A549 (cell line): Measurements from ENCODE around the gene PCDHA5. TPM values are rescaled to one million over a fixed set of nuclear protein-coding genes. Genes with fewer than 3 reads are reported as not detected.
A peak's percentile ranks its signal among the peaks of the same experiment; 100 is the strongest.

ENCODE experiments used
- ATAC-seq, 2 experiments: fragments of 200-7000 bp in 1 of 2; fragments of >200 bp in 1 of 2; cut with Nextera tagmentation in 1 of 2; cut with Tn5 transposase in 1 of 2; 3 replicates each; pipeline versions ENCODE4 v1.8.0 to v1.9.1; 2018 to 2020; ENCODE audit warnings: mild to moderate bottlenecking in 1 of 2, moderate library complexity in 1 of 2
- CTCF ChIA-PET: fragments of 300-600 bp; sonication (Branson Sonifier 250); formaldehyde crosslinking; extraction: SDS; loops from one replicate; lab custom pipeline; 2021; ENCODE audit warnings: antibody characterized with exemption, inconsistent platforms; lab: Yijun Ruan, JAX
- POLR2A ChIA-PET: fragments of 350-600 bp; formaldehyde crosslinking; extraction: SDS; loops from one replicate; lab custom pipeline; 2021; ENCODE audit warnings: antibody characterized with exemption, inconsistent platforms; lab: Yijun Ruan, JAX
- DNase-seq, 2 experiments: peaks; one replicate each; pipeline versions ENCODE4 v3.0.0 to v3.0.0-alpha.2; 2011 to 2016; ENCODE audit warnings: low read depth in 1 of 2, low spot score in 1 of 2
- FAIRE-seq: peaks from 2 replicates; lab custom pipeline; 2011; peaks lifted over from hg19 to GRCh38; lab: Jason Lieb, UNC
- H3K27ac ChIP-seq, 2 experiments: fragments of >200 bp; sonication (Bioruptor Twin); formaldehyde crosslinking; 3 replicates each; pipeline ENCODE4 v1.5.1; 2016 to 2017
- H3K4me1 ChIP-seq: fragments of >200 bp; sonication (Bioruptor Twin); formaldehyde crosslinking; 3 replicates; pipeline ENCODE4 v1.6.1; 2016
- H3K4me2 ChIP-seq: fragments of >200 bp; sonication (Bioruptor Twin); formaldehyde crosslinking; 3 replicates; pipeline ENCODE4 v1.6.1; 2016
- H3K4me3 ChIP-seq: fragments of >200 bp; sonication (Bioruptor Twin); formaldehyde crosslinking; 3 replicates; pipeline ENCODE4 v1.5.1; 2016
- H3K9me3 ChIP-seq: fragments of >200 bp; sonication (Bioruptor Twin); formaldehyde crosslinking; 3 replicates; pipeline ENCODE4 v1.6.1; 2016
- BCL3 ChIP-seq: fragments of >200 bp; sonication (Bioruptor Twin); formaldehyde crosslinking; IDR thresholded peaks from 3 replicates; pipeline ENCODE4 v1.6.1; 2016
- CEBPB ChIP-seq, 2 experiments: fragments of >200 bp in 1 of 2; sonication (Bioruptor Twin) in 1 of 2; formaldehyde crosslinking in 1 of 2; IDR thresholded peaks; 2 replicates each; pipeline ENCODE4 v1.6.1; 2012 to 2016
- CHD4 ChIP-seq: fragments of 200-600 bp; sonication (generic); IDR thresholded peaks from 2 replicates; pipeline ENCODE4 v1.6.1; 2016; ENCODE audit warnings: antibody characterized with exemption, mild to moderate bottlenecking, borderline replicate concordance
- CTCF ChIP-seq: fragments of >200 bp; sonication (Bioruptor Twin); formaldehyde crosslinking; IDR thresholded peaks from 3 replicates; pipeline ENCODE4 v1.5.1; 2016
- EHF ChIP-seq: fragments of 250-450 bp; sonication (Bioruptor Pico); IDR thresholded peaks from 2 replicates; pipeline ENCODE4 v1.5.0; 2020; ENCODE audit warnings: mild to moderate bottlenecking
- FOSL2 ChIP-seq, 2 experiments: fragments of 450-650 bp in 1 of 2; fragments of >200 bp in 1 of 2; sonication (Bioruptor Twin) in 1 of 2; formaldehyde crosslinking; IDR thresholded peaks; 2 replicates each; pipeline versions ENCODE4 v1.5.0 to v1.6.1; 2016 to 2020; ENCODE audit warnings: mild to moderate bottlenecking in 1 of 2, moderate library complexity in 1 of 2
- HEYL ChIP-seq: fragments of 250-450 bp; sonication (Bioruptor Pico); IDR thresholded peaks from 2 replicates; pipeline ENCODE4 v1.8.0; 2021; ENCODE audit warnings: mild to moderate bottlenecking, moderate library complexity
- HOXB13 ChIP-seq: fragments of 250-450 bp; sonication (Bioruptor Pico); IDR thresholded peaks from 2 replicates; pipeline ENCODE4 v1.5.0; 2020; ENCODE audit warnings: low read depth, mild to moderate bottlenecking, moderate library complexity
- JUNB ChIP-seq: fragments of >200 bp; sonication (Bioruptor Twin); formaldehyde crosslinking; IDR thresholded peaks from 2 replicates; pipeline ENCODE4 v1.6.1; 2016
- KDM5A ChIP-seq: fragments of 200-600 bp; sonication (generic); IDR thresholded peaks from 2 replicates; pipeline ENCODE4 v1.6.1; 2016; ENCODE audit warnings: antibody characterized with exemption, mild to moderate bottlenecking
- MYC ChIP-seq: IDR thresholded peaks from 2 replicates; pipeline ENCODE4 v1.6.1; 2012; ENCODE audit warnings: mild to moderate bottlenecking, inconsistent platforms, low read length, improper control_type of control experiment, borderline replicate concordance
- NFE2L2 ChIP-seq: fragments of 150-350 bp; conservative IDR thresholded peaks from 2 replicates; pipeline ENCODE4 v1.6.1; 2014; ENCODE audit warnings: low read length
- NR3C1 ChIP-seq: fragments of >200 bp; sonication (Bioruptor Twin); formaldehyde crosslinking; IDR thresholded peaks from 3 replicates; pipeline ENCODE4 v1.6.1; 2017
- PBX3 ChIP-seq: IDR thresholded peaks from 2 replicates; pipeline ENCODE4 v1.6.1; 2012
- POLR2A ChIP-seq: IDR thresholded peaks from 2 replicates; pipeline ENCODE4 v1.6.1; 2012; ENCODE audit warnings: mild to moderate bottlenecking, low read length
- RAD21 ChIP-seq, 2 experiments: fragments of >200 bp in 1 of 2; sonication (Bioruptor Twin) in 1 of 2; formaldehyde crosslinking in 1 of 2; IDR thresholded peaks in 1 of 2; conservative IDR thresholded peaks in 1 of 2; 2 replicates in 1 of 2; 3 replicates in 1 of 2; pipeline ENCODE4 v1.6.1; 2012 to 2018; ENCODE audit warnings: inconsistent platforms in 1 of 2
- REST ChIP-seq: fragments of 200-600 bp; sonication (generic); IDR thresholded peaks from 2 replicates; pipeline ENCODE4 v1.6.1; 2016; ENCODE audit warnings: antibody characterized with exemption, mild to moderate bottlenecking, moderate library complexity
- ZSCAN20 ChIP-seq: fragments of 250-450 bp; sonication (Bioruptor Pico); IDR thresholded peaks from 2 replicates; pipeline ENCODE4 v1.8.0; 2022; ENCODE audit warnings: mild to moderate bottlenecking, moderate library complexity
- WGBS: methylation state at CpG from one replicate; pipeline ENCODE4 v1.1.6; 2017; ENCODE audit errors: missing lambda C conversion rate; 5-methylcytosine and 5-hydroxymethylcytosine counted together
- polyA plus RNA-seq, 4 experiments: library from polyadenylated mRNA; depleted of rRNA in 3 of 4; stranded (reverse); fragments of >200 nt; fragmentation: RNase III in 1 of 4; extraction: RNeasy Plus Mini Kit Qiagen cat#74134 plus additional on column Dnase treatment in 1 of 4; gene quantifications; 2 replicates in 3 of 4; 3 replicates in 1 of 4; pipeline ENCODE4 v1.2.3, GENCODE V29; 2011 to 2017

The PCDHA5 gene
- polyA plus RNA-seq, 2 of the 4 experiments (the other 2 are of a cell fraction): 0.32 to 0.84 TPM

GRCh38 chr5:140862441-140863295 is 41.3 kb downstream of the PCDHA5 start:
- Histone ChIP-seq H3K4me1 (no peaks in the 10 kb centered on the region), H3K27ac (no peak overlapping the region), H3K9me3 (peaks cover 16% of the 10 kb centered on the region; the same call in 2 of the 3 replicates), H3K4me2 (no peak overlapping the region), H3K4me3 (no peak overlapping the region)
- DNase-seq: no peak
- CTCF ChIA-PET: interaction anchor here (0.8 to 3.7 kb wide), 5 partner anchors 8 to 361 kb away, joined by 3 to 18 read pairs (median 3); partner anchors contain the start of gene PCDHB14
- FAIRE-seq: no peak
- POLR2A ChIA-PET: no interaction called here
- TF ChIP-seq KDM5A (no peak), RAD21 (conservative IDR thresholded peaks at IDR 0.05 in 1 of 2, IDR thresholded peaks at IDR 0.05 in 1 of 2) (no peak), PBX3 (no peak)
- TF ChIP-seq, all 56 proteins: peak for 0
- ATAC-seq: no peak
- 83% methylated on average over 72 of the region's 76 CpGs for WGBS

GRCh38 chr5:140868721-140869554 is 47.5 kb downstream of the PCDHA5 start, which contains the start of gene PCDHA11:
Gene PCDHA11, plus strand, starts transcription at chr5:140868957. Its CDS starts 147 bp downstream, at chr5:140869104.
- ATAC-seq: peak; percentile 78 to 89
- peak; percentile 35 to 55 for DNase-seq
- FAIRE-seq: no peak
- Histone ChIP-seq H3K9me3 (no peaks in the 10 kb centered on the region), H3K4me3 (peak within 1 kb of the TSS; percentile 15; the same call in 1 of the 3 replicates), H3K4me1 (no peaks in the 10 kb centered on the region), H3K27ac (no peak within 1 kb of the TSS), H3K4me2 (peak within 1 kb of the TSS; percentile 43; the same call in 2 of the 3 replicates)
- ChIA-PET POLR2A (interaction anchor here (0.8 to 1.0 kb wide), 2 partner anchors 171 to 172 kb away, joined by 4 read pairs; no protein-coding TSS in a partner anchor), CTCF (interaction anchor here (0.7 to 3.4 kb wide), 16 partner anchors 15 to 590 kb away, joined by 3 to 36 read pairs (median 4); partner anchors contain the start of genes PCDHA2, PCDHAC1, PCDHB1 and PCDHB3)
- peak in 1 of 2 experiments; percentile 70; a peak in 2 of 4 replicates for TF ChIP-seq CEBPB (IDR thresholded peaks at IDR 0.05)
- TF ChIP-seq CTCF: peak; percentile 22; the same call in 2 of the 3 replicates
- peak; percentile 23 to 48; a peak in 3 of 5 replicates for TF ChIP-seq RAD21 (conservative IDR thresholded peaks at IDR 0.05 in 1 of 2, IDR thresholded peaks at IDR 0.05 in 1 of 2)
- no peak for TF ChIP-seq CHD4
- TF ChIP-seq ZSCAN20 (CRISPR knock-in tag): no peak
- no peak for TF ChIP-seq NR3C1
- WGBS: 52% methylated on average over 39 of the region's 41 CpGs

- Histone ChIP-seq H3K4me1 (no peaks in the 10 kb centered on the region), H3K27ac (no peak overlapping the region), H3K9me3 (no peaks in the 10 kb centered on the region), H3K4me3 (no peak overlapping the region), H3K4me2 (no peak overlapping the region)
- no peak for TF ChIP-seq BCL3
- TF ChIP-seq MYC: no peak
- TF ChIP-seq NR3C1: no peak
- TF ChIP-seq EHF (CRISPR knock-in tag): no peak
- TF ChIP-seq HOXB13 (CRISPR knock-in tag): no peak
- no peak for TF ChIP-seq KDM5A
- no peak for TF ChIP-seq NFE2L2
- no peak for TF ChIP-seq JUNB
- no peak for TF ChIP-seq FOSL2 (IDR thresholded peaks at IDR 0.05)
- TF ChIP-seq FOSL2 (CRISPR knock-in tag; IDR thresholded peaks at IDR 0.05): no peak
- no peak for TF ChIP-seq ZSCAN20 (CRISPR knock-in tag)
- TF ChIP-seq HEYL (CRISPR knock-in tag): no peak
- no peak for TF ChIP-seq REST
- no peak for TF ChIP-seq POLR2A
- DNase-seq (no peak), FAIRE-seq (no peak), ATAC-seq (peak; percentile 68 to 78; a peak in 4 of 6 replicates)
- ChIA-PET CTCF (interaction anchor here (0.5 to 3.4 kb wide), 17 partner anchors 15 to 589 kb away, joined by 3 to 36 read pairs (median 3); partner anchors contain the start of genes PCDHA2, PCDHAC1, PCDHB1 and PCDHB3), POLR2A (interaction anchor here (0.8 to 1.0 kb wide), 2 partner anchors 170 to 171 kb away, joined by 4 read pairs; no protein-coding TSS in a partner anchor)
- 80% methylated on average over 5 of the region's 5 CpGs for WGBS
These were observed 48.1 kb downstream of the PCDHA5 start for GRCh38 chr5:140869555-140869886.
